Heart right ventricle (tissue), 16 donors: ENCODE results near the gene TYW3. TPM values are rescaled to one million over a fixed set of nuclear protein-coding genes. Genes with fewer than 3 reads are reported as not detected.
A peak's percentile ranks its signal among the peaks of the same experiment; 100 is the strongest.

Experiments
- ATAC-seq, 8 donors: fragments of 200-7000 bp; cut with Tn5 transposase; one replicate each; pipeline ENCODE4 v1.9.1; 2020; ENCODE audit warnings: mild to moderate bottlenecking in 8 of 8, moderate library complexity in 8 of 8, moderate number of reproducible peaks in 1 of 8
- DNase-seq, 2 donors: peaks; one replicate each; pipeline ENCODE4 v3.0.0-alpha.2; 2020
- H3K27ac ChIP-seq, 10 donors: fragments of 200-600 bp; sonication (generic) in 2 of 10; one replicate each; pipeline versions ENCODE4 v1.5.0 to v1.8.0; 2020 to 2022; ENCODE audit warnings: mild to moderate bottlenecking in 3 of 10
- H3K27me3 ChIP-seq, 7 donors: fragments of 200-600 bp; one replicate each; pipeline ENCODE4 v1.8.0; 2021 to 2022; ENCODE audit warnings: mild to moderate bottlenecking in 2 of 7
- H3K36me3 ChIP-seq, 9 donors: fragments of 200-600 bp; sonication (generic) in 1 of 9; one replicate each; pipeline versions ENCODE4 v1.5.0 to v1.8.0; 2020 to 2022; ENCODE audit warnings: mild to moderate bottlenecking in 2 of 9
- H3K4me1 ChIP-seq, 9 donors: fragments of 200-600 bp; sonication (generic) in 1 of 9; one replicate each; pipeline versions ENCODE4 v1.5.0 to v1.8.0; 2020 to 2022; ENCODE audit warnings: mild to moderate bottlenecking in 4 of 9
- H3K4me3 ChIP-seq, 10 donors: fragments of 200-600 bp; sonication (generic) in 2 of 10; one replicate each; pipeline versions ENCODE4 v1.5.0 to v1.8.0; 2020 to 2022; ENCODE audit warnings: mild to moderate bottlenecking in 7 of 10, moderate library complexity in 2 of 10
- H3K9me3 ChIP-seq, 11 donors: fragments of 200-600 bp in 10 of 11; sonication (generic) in 2 of 11; one replicate each; pipeline versions ENCODE4 v1.5.0 to v1.8.0; 2013 to 2022; ENCODE audit warnings: mild to moderate bottlenecking in 2 of 11, control low read depth in 1 of 11, moderate library complexity in 1 of 11
- CTCF ChIP-seq, 9 donors: fragments of 200-600 bp; sonication (generic) in 2 of 9; IDR thresholded peaks; one replicate each; pipeline versions ENCODE4 v1.5.0 to v1.8.0; 2021 to 2022; ENCODE audit warnings: antibody characterized with exemption in 9 of 9, mild to moderate bottlenecking in 5 of 9, moderate library complexity in 1 of 9
- WGBS, 2 donors: extraction: QIAGEN DNeasy Blood & Tissue Kit; methylation state at CpG; one replicate each; pipeline ENCODE4 v1.1.7; 2013; ENCODE audit warnings: inconsistent platforms in 1 of 2; 5-methylcytosine and 5-hydroxymethylcytosine counted together
- intact Hi-C, 10 donors: fragments of 100-400 bp; cut with DNase I; formaldehyde crosslinking; loops; one replicate each; pipeline versions ENCODE4 v1.11.1 to v1.14.2; 2022
- polyA plus RNA-seq, 2 donors: library from polyadenylated mRNA; stranded (reverse); fragments of 200-250 nt; gene quantifications; one replicate each; pipeline ENCODE4 v1.2.3, GENCODE V29; 2013
- total RNA-seq, 10 donors: library from RNA; stranded (reverse); fragmentation: NEBNext Ultra II Directional in 3 of 10; extraction: Animal tissue kit (Norgen Biotek cat#: 25700) in 3 of 10; gene quantifications; one replicate each; pipeline versions ENCODE4 v1.2.1 to v1.2.4, GENCODE V29; 2021 to 2023
- donor health status: Arrhythmogenic right ventricular cardiomyopathy.
- donor health status: ischemic (EF 13 %, LVEDD 7.1; RV severe dilation, severe dysfunction).
- donor health status: healthy with polysubstance abuse.
- donor health status: DM: no; HTN: yes; CAD: no.
- donor health status: DM: no; HTN: no; CAD: no.
- donor health status: ischemic (EF 25% LVEDD 6.9; RV normal size, moderate dysfunction).
- donor health status: ischemic (EF 25% LVEDD 5.7; RV mildly dilated, moderate dysfunction).
- donor health status: healthy.
- donor health status: DM: yes; HTN: yes; CAD: no.
- donor health status: Ischemic cardiomyopathy.
- donor health status: ischemic (EF 35%, LVEDD 5.7; RV mildly dilated, moderate dysfunction).
- donor health status: nonischemic (EF 11% LVEDD 7.7; RV severe dilation, severe dysfunction).
- donor health status: DM: yes; HTN: yes; CAD: no.
- donor health status: PGD.
- donor health status: ischemic (EF 29% LVEDD 5.4; RV normal size, mild dysfunction).
- donor health status: nonischemic (EF 23%, LVEDD 6.1; RV moderate dilation, normal function).

TYW3 gene
- total and polyA plus RNA-seq, 12 donors: 9.9 to 32.2 (median 20.3) TPM

- Histone ChIP-seq H3K27me3 (no peaks in the 10 kb centered on the region), H3K36me3 (peaks cover 0 to 100% (median 11%) of the 10 kb centered on the region in 9 donors), H3K4me1 (peaks cover 0 to 14% (median 0%) of the 10 kb centered on the region in 9 donors), H3K9me3 (no peaks in the 10 kb centered on the region), H3K27ac (no peak overlapping the region), H3K4me3 (no peak overlapping the region)
- WGBS, 2 donors: 64 to 71% methylated on average over 3 of the region's 3 CpGs
- intact Hi-C loops: no loop called here
- DNase-seq (no peak), ATAC-seq (peak in 3 of 8 donors; percentile 27 to 66 (median 56))
- no peak for TF ChIP-seq CTCF (IDR thresholded peaks at IDR 0.05)
These were observed 19.1 kb upstream of the TYW3 start for GRCh38 chr1:74713849-74714248.

DNA sequence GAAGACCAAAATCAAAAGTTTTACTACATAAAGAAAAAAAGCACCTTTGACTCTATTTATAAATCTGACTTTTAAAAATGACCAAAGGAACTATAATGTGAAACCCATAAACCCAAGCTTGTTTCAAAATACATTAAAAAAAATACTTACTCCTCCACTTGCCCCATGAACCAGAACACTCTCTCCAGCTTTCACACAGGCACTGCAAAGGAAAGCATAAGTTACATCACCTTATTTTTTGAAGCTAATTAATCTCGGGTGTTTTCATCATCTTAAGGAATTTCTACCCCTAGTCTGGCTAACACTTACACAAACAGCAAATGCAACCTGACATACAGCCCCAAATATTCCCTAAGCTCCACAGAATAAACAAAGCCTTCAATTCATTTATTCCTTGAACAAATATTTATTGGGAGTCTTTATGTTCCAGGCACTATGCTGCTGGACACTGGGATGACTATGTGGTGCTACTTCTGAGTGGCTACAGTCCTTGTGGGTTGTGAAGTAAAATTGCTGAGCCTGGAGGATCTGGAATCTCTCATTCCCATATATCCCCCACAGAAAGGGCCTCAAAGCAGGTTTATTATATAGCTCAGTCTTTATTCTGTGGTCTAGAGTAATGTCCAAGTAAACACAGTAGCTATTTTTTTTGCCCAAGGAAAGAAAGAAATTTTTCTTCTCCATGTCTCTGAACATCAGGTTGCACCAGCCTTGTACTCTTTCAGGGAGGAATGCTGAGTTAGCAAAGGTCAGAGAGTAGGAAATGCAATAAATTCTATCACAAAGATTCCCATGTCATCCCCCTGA is 18.3 kb upstream of the TYW3 start:
- H3K27me3 ChIP-seq: no peaks in the 10 kb centered on the region
- peaks cover 0 to 100% (median 5%) of the 10 kb centered on the region in 9 donors for H3K36me3 ChIP-seq
- ATAC-seq (no peak), DNase-seq (no peak)
- no peaks in the 10 kb centered on the region for H3K9me3 ChIP-seq
- no peak for TF ChIP-seq CTCF (IDR thresholded peaks at IDR 0.05)
- peaks cover 0 to 14% (median 0%) of the 10 kb centered on the region in 9 donors for H3K4me1 ChIP-seq
- H3K4me3 ChIP-seq: no peak overlapping the region
- 81 to 89% methylated on average over 1 of the region's 1 CpG for WGBS, 2 donors
- no peak overlapping the region for H3K27ac ChIP-seq
- intact Hi-C loops: no loop called here

- intact Hi-C loops: no loop called here
- H3K9me3 ChIP-seq: no peaks in the 10 kb centered on the region
- H3K27ac ChIP-seq: no peak overlapping the region
- peaks cover 0 to 100% (median 1%) of the 10 kb centered on the region in 9 donors for H3K36me3 ChIP-seq
- no peak for DNase-seq
- H3K4me3 ChIP-seq: no peak overlapping the region
- peaks cover 0 to 14% (median 0%) of the 10 kb centered on the region in 9 donors for H3K4me1 ChIP-seq
- TF ChIP-seq CTCF (IDR thresholded peaks at IDR 0.05): no peak
- no peak for ATAC-seq
- no peaks in the 10 kb centered on the region for H3K27me3 ChIP-seq
- WGBS, 2 donors: 80 to 86% methylated on average over 1 of the region's 1 CpG
These were observed 17.8 kb upstream of the TYW3 start for GRCh38 chr1:74715236-74715502.

- Histone ChIP-seq H3K9me3 (no peaks in the 10 kb centered on the region), H3K27ac (no peak overlapping the region), H3K36me3 (peaks cover 0 to 100% (median 4%) of the 10 kb centered on the region in 9 donors), H3K4me3 (no peak overlapping the region), H3K4me1 (peaks cover 0 to 14% (median 0%) of the 10 kb centered on the region in 9 donors), H3K27me3 (no peaks in the 10 kb centered on the region)
- no peak for TF ChIP-seq CTCF (IDR thresholded peaks at IDR 0.05)
- DNase-seq (no peak), ATAC-seq (no peak)
- WGBS, 2 donors: 88 to 95% methylated on average over 6 of the region's 6 CpGs
- intact Hi-C loops: no loop called here
These were observed 17.1 kb upstream of the TYW3 start for GRCh38 chr1:74715806-74716205.
